A549 (cell line): ENCODE measurements around the gene ABTB1. TPM values are rescaled to one million over a fixed set of nuclear protein-coding genes. Genes with fewer than 3 reads are reported as not detected.
A peak's percentile ranks its signal among the peaks of the same experiment; 100 is the strongest.

Experiments
- ATAC-seq, 2 experiments: fragments of 200-7000 bp in 1 of 2; fragments of >200 bp in 1 of 2; cut with Nextera tagmentation in 1 of 2; cut with Tn5 transposase in 1 of 2; 3 replicates each; pipeline versions ENCODE4 v1.8.0 to v1.9.1; 2018 to 2020; ENCODE audit warnings: mild to moderate bottlenecking in 1 of 2, moderate library complexity in 1 of 2
- CTCF ChIA-PET: fragments of 300-600 bp; sonication (Branson Sonifier 250); formaldehyde crosslinking; extraction: SDS; loops from one replicate; lab custom pipeline; 2021; ENCODE audit warnings: antibody characterized with exemption, inconsistent platforms; lab: Yijun Ruan, JAX
- POLR2A ChIA-PET: fragments of 350-600 bp; formaldehyde crosslinking; extraction: SDS; loops from one replicate; lab custom pipeline; 2021; ENCODE audit warnings: antibody characterized with exemption, inconsistent platforms; lab: Yijun Ruan, JAX
- DNase-seq, 2 experiments: peaks; one replicate each; pipeline versions ENCODE4 v3.0.0 to v3.0.0-alpha.2; 2011 to 2016; ENCODE audit warnings: low read depth in 1 of 2, low spot score in 1 of 2
- FAIRE-seq: peaks from 2 replicates; lab custom pipeline; 2011; peaks lifted over from hg19 to GRCh38; lab: Jason Lieb, UNC
- H3K27ac ChIP-seq, 2 experiments: fragments of >200 bp; sonication (Bioruptor Twin); formaldehyde crosslinking; 3 replicates each; pipeline ENCODE4 v1.5.1; 2016 to 2017
- H3K4me1 ChIP-seq: fragments of >200 bp; sonication (Bioruptor Twin); formaldehyde crosslinking; 3 replicates; pipeline ENCODE4 v1.6.1; 2016
- H3K4me2 ChIP-seq: fragments of >200 bp; sonication (Bioruptor Twin); formaldehyde crosslinking; 3 replicates; pipeline ENCODE4 v1.6.1; 2016
- H3K4me3 ChIP-seq: fragments of >200 bp; sonication (Bioruptor Twin); formaldehyde crosslinking; 3 replicates; pipeline ENCODE4 v1.5.1; 2016
- H3K9me3 ChIP-seq: fragments of >200 bp; sonication (Bioruptor Twin); formaldehyde crosslinking; 3 replicates; pipeline ENCODE4 v1.6.1; 2016
- CBX2 ChIP-seq: fragments of 200-600 bp; sonication (generic); IDR thresholded peaks from 2 replicates; pipeline ENCODE4 v1.6.1; 2016; ENCODE audit warnings: low read depth, mild to moderate bottlenecking, borderline replicate concordance
- CHD4 ChIP-seq: fragments of 200-600 bp; sonication (generic); IDR thresholded peaks from 2 replicates; pipeline ENCODE4 v1.6.1; 2016; ENCODE audit warnings: antibody characterized with exemption, mild to moderate bottlenecking, borderline replicate concordance
- E2F6 ChIP-seq: IDR thresholded peaks from 2 replicates; pipeline ENCODE4 v1.6.1; 2012; ENCODE audit warnings: low read depth, borderline replicate concordance
- EHF ChIP-seq: fragments of 250-450 bp; sonication (Bioruptor Pico); IDR thresholded peaks from 2 replicates; pipeline ENCODE4 v1.5.0; 2020; ENCODE audit warnings: mild to moderate bottlenecking
- EHMT2 ChIP-seq: fragments of 200-600 bp; sonication (generic); IDR thresholded peaks from 2 replicates; pipeline ENCODE4 v1.6.1; 2016; ENCODE audit warnings: antibody characterized with exemption, low read depth, mild to moderate bottlenecking, moderate library complexity
- FOXS1 ChIP-seq: fragments of 250-450 bp; sonication (Bioruptor Pico); IDR thresholded peaks from 2 replicates; pipeline ENCODE4 v1.5.0; 2020; ENCODE audit warnings: mild to moderate bottlenecking, moderate library complexity
- HES2 ChIP-seq: fragments of >200 bp; sonication (Bioruptor Twin); formaldehyde crosslinking; IDR thresholded peaks from 2 replicates; pipeline ENCODE4 v1.6.1; 2016
- HOXA7 ChIP-seq: fragments of 250-450 bp; sonication (Bioruptor Pico); IDR thresholded peaks from 2 replicates; pipeline ENCODE4 v1.5.0; 2020; ENCODE audit warnings: mild to moderate bottlenecking, moderate library complexity
- MAFK ChIP-seq: fragments of 450-650 bp; IDR thresholded peaks from 2 replicates; pipeline ENCODE4 v1.6.1; 2014; ENCODE audit not compliant: partially characterized antibody
- MAZ ChIP-seq: fragments of 150-350 bp; IDR thresholded peaks from 2 replicates; pipeline ENCODE4 v1.6.1; 2014; ENCODE audit warnings: antibody characterized with exemption, low read depth, low read length, borderline replicate concordance
- NFE2L2 ChIP-seq: fragments of 150-350 bp; conservative IDR thresholded peaks from 2 replicates; pipeline ENCODE4 v1.6.1; 2014; ENCODE audit warnings: low read length
- NPAS2 ChIP-seq: fragments of 250-450 bp; sonication (Bioruptor Pico); IDR thresholded peaks from 2 replicates; pipeline ENCODE4 v1.8.0; 2022; ENCODE audit warnings: mild to moderate bottlenecking, moderate library complexity, borderline replicate concordance
- POLR2AphosphoS2 ChIP-seq: conservative IDR thresholded peaks from 2 replicates; pipeline ENCODE4 v1.6.1; 2012; ENCODE audit warnings: low read length, improper control_type of control experiment, inconsistent platforms
- RAD21 ChIP-seq, 2 experiments: fragments of >200 bp in 1 of 2; sonication (Bioruptor Twin) in 1 of 2; formaldehyde crosslinking in 1 of 2; IDR thresholded peaks in 1 of 2; conservative IDR thresholded peaks in 1 of 2; 2 replicates in 1 of 2; 3 replicates in 1 of 2; pipeline ENCODE4 v1.6.1; 2012 to 2018; ENCODE audit warnings: inconsistent platforms in 1 of 2
- RARB ChIP-seq: fragments of 250-450 bp; sonication (Bioruptor Pico); IDR thresholded peaks from 2 replicates; pipeline ENCODE4 v1.8.0; 2021; ENCODE audit warnings: mild to moderate bottlenecking, moderate library complexity
- ZC3H11A ChIP-seq: fragments of 450-650 bp; IDR thresholded peaks from 2 replicates; pipeline ENCODE4 v1.6.1; 2014; ENCODE audit warnings: antibody characterized with exemption, mild to moderate bottlenecking
- WGBS: methylation state at CpG from one replicate; pipeline ENCODE4 v1.1.6; 2017; ENCODE audit errors: missing lambda C conversion rate; 5-methylcytosine and 5-hydroxymethylcytosine counted together
- polyA plus RNA-seq, 4 experiments: library from polyadenylated mRNA; depleted of rRNA in 3 of 4; stranded (reverse); fragments of >200 nt; fragmentation: RNase III in 1 of 4; extraction: RNeasy Plus Mini Kit Qiagen cat#74134 plus additional on column Dnase treatment in 1 of 4; gene quantifications; 2 replicates in 3 of 4; 3 replicates in 1 of 4; pipeline ENCODE4 v1.2.3, GENCODE V29; 2011 to 2017
- TF ChIP-seq, protein P1 (sequence below): fragments of >200 bp; sonication (Bioruptor Twin); formaldehyde crosslinking; IDR thresholded peaks from 3 replicates; pipeline ENCODE4 v1.5.1; 2016
- TF ChIP-seq, protein P2 (sequence below): fragments of 250-450 bp; sonication (Bioruptor Pico); IDR thresholded peaks from 2 replicates; pipeline ENCODE4 v1.5.0; 2021; ENCODE audit warnings: mild to moderate bottlenecking, moderate library complexity, borderline replicate concordance

ABTB1 gene
- polyA plus RNA-seq, 2 of the 4 experiments (the other 2 are of a cell fraction) = 9.7 to 13.2 TPM

DNA sequence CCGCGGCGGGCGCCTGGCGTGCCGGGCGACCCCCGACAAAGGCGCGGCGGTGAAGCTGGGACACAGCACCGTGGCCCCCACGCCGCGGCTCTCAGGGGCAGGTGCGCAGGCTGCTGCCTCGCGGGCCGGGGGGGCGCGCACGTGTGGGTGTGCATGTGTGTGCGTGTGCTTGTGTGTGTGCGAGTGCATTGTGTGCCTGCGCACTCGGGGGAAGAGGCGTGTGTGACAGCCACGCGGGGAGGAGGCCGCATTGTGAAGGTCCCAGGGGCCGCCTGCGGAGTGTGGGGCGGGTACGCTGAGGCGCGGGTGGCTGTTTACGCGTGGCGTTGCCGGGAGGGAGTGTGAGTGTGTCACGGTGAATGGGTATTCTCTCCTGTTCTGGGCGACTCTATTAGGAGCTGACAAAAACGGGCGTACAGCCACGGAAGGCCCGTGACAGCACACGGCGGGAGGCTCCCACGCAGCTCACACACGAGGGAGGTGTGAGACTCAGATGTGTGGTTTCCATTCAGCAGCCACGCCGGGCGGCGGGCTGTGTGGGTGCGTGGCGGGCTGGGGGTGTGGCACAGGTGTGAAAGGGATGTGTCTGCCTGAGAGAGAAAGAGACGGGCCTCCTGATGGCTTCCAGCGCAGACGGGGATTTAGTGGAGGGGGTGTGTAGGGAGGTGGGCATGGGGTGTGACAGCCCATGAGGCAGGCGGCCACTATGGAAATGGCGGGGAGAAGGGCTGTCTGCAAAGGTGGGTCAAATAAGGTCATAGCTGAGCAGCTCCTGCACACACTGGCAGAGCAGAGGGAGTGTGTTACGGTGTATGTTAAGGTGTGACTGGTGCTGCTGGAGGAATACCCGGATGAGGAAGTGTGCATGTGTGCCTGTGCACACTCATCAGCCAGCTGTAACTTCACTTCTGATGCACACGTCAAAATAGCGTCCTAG, 43.0 kb upstream of the ABTB1 start:
- Histone ChIP-seq H3K4me2 (peak overlapping the region; percentile 73), H3K27ac (peak overlapping the region; percentile 62 to 81), H3K9me3 (0 out of 3 replicates have a peak, but pooled peaks cover 3% of the 10 kb centered on the region), H3K4me1 (peaks cover 6% of the 10 kb centered on the region; the same call in 1 of the 3 replicates)
- POLR2A ChIA-PET = no interaction called here
- no peak for ATAC-seq
- WGBS = 73% methylated on average over 34 of the region's 65 CpGs
- no peak for DNase-seq
- TF ChIP-seq CHD4 (no peak), POLR2AphosphoS2 (no peak), RARB (CRISPR knock-in tag) (no peak), FOXS1 (CRISPR knock-in tag) (no peak), NFE2L2 (no peak), EHF (CRISPR knock-in tag) (no peak), HES2 (no peak), MAFK (no peak), MAZ (no peak), RAD21 (conservative IDR thresholded peaks at IDR 0.05 in 1 of 2, IDR thresholded peaks at IDR 0.05 in 1 of 2) (no peak), E2F6 (no peak), CBX2 (no peak), HOXA7 (CRISPR knock-in tag) (no peak), NPAS2 (CRISPR knock-in tag) (no peak)
- TF ChIP-seq, protein P1, sequence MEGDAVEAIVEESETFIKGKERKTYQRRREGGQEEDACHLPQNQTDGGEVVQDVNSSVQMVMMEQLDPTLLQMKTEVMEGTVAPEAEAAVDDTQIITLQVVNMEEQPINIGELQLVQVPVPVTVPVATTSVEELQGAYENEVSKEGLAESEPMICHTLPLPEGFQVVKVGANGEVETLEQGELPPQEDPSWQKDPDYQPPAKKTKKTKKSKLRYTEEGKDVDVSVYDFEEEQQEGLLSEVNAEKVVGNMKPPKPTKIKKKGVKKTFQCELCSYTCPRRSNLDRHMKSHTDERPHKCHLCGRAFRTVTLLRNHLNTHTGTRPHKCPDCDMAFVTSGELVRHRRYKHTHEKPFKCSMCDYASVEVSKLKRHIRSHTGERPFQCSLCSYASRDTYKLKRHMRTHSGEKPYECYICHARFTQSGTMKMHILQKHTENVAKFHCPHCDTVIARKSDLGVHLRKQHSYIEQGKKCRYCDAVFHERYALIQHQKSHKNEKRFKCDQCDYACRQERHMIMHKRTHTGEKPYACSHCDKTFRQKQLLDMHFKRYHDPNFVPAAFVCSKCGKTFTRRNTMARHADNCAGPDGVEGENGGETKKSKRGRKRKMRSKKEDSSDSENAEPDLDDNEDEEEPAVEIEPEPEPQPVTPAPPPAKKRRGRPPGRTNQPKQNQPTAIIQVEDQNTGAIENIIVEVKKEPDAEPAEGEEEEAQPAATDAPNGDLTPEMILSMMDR = no peak
- TF ChIP-seq, protein P2, sequence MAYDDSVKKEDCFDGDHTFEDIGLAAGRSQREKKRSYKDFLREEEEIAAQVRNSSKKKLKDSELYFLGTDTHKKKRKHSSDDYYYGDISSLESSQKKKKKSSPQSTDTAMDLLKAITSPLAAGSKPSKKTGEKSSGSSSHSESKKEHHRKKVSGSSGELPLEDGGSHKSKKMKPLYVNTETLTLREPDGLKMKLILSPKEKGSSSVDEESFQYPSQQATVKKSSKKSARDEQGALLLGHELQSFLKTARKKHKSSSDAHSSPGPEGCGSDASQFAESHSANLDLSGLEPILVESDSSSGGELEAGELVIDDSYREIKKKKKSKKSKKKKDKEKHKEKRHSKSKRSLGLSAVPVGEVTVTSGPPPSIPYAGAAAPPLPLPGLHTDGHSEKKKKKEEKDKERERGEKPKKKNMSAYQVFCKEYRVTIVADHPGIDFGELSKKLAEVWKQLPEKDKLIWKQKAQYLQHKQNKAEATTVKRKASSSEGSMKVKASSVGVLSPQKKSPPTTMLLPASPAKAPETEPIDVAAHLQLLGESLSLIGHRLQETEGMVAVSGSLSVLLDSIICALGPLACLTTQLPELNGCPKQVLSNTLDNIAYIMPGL (CRISPR knock-in tag) = no peak
- TF ChIP-seq, all 56 proteins: peak for 0
- no peak for FAIRE-seq
- CTCF ChIA-PET = interaction anchor here (1.5 to 1.8 kb wide), 2 partner anchors 20 to 504 kb away, joined by 3 to 5 read pairs; no protein-coding TSS in a partner anchor
- peak overlapping the region; percentile 58 for H3K4me3 ChIP-seq

GRCh38 chr3:127630811-127631714, 41.7 kb upstream of the ABTB1 start:
- FAIRE-seq (no peak), ATAC-seq (no peak), DNase-seq (no peak)
- Histone ChIP-seq H3K4me1 (peaks cover 6% of the 10 kb centered on the region; the same call in 1 of the 3 replicates), H3K9me3 (0 out of 3 replicates have a peak, but pooled peaks cover 3% of the 10 kb centered on the region), H3K4me2 (no peak overlapping the region), H3K27ac (no peak overlapping the region), H3K4me3 (no peak overlapping the region)
- WGBS = 90% methylated on average over 12 of the region's 12 CpGs
- POLR2A ChIA-PET = no interaction called here
- CTCF ChIA-PET = interaction anchor here (0.9 kb wide), 1 partner anchor 83 kb away, joined by 3 read pairs; no protein-coding TSS in a partner anchor
- TF ChIP-seq, protein P1 = no peak
- TF ChIP-seq CHD4 (no peak), E2F6 (no peak), ZC3H11A (no peak), NPAS2 (CRISPR knock-in tag) (no peak), EHMT2 (no peak)
